PFSK-1 (cell line): ENCODE data around the gene INPP4A.

Source experiments
- TAF1 ChIP-seq: IDR thresholded peaks from 2 replicates; pipeline ENCODE4 v1.6.1; 2012; ENCODE audit warnings: low read length, control low read depth, borderline replicate concordance; ENCODE audit not compliant: insufficient read depth
- TF ChIP-seq, protein P1 (sequence below), 2 experiments: IDR thresholded peaks; 2 replicates each; pipeline versions ENCODE4 v1.6.1 to v1.8.0; 2011 to 2012; ENCODE audit warnings: low read depth in 2 of 2, low read length in 2 of 2, control low read depth in 1 of 2, inconsistent platforms in 1 of 2, mild to moderate bottlenecking in 1 of 2, moderate library complexity in 1 of 2; ENCODE audit not compliant: insufficient read depth in 1 of 2

DNA sequence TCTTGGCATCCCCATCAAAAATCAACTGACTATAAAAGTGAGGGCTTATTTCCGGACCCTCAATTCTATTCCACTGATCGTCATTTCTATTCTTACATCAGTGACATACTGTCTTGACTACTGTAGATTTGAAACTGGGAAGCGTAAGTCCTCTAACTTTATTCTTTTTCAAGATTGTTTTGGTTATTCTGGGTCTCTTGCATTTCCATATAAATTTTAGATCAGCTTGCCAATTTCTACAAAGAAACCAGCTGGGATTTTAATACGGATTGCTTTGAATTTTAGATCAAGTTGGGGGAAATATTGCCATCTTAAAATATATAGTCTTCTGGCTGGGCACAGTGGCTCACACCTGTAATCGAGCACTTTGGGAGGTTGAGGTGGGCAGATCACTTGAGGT, 17.9 kb upstream of the INPP4A start:
- TF ChIP-seq, protein P1, sequence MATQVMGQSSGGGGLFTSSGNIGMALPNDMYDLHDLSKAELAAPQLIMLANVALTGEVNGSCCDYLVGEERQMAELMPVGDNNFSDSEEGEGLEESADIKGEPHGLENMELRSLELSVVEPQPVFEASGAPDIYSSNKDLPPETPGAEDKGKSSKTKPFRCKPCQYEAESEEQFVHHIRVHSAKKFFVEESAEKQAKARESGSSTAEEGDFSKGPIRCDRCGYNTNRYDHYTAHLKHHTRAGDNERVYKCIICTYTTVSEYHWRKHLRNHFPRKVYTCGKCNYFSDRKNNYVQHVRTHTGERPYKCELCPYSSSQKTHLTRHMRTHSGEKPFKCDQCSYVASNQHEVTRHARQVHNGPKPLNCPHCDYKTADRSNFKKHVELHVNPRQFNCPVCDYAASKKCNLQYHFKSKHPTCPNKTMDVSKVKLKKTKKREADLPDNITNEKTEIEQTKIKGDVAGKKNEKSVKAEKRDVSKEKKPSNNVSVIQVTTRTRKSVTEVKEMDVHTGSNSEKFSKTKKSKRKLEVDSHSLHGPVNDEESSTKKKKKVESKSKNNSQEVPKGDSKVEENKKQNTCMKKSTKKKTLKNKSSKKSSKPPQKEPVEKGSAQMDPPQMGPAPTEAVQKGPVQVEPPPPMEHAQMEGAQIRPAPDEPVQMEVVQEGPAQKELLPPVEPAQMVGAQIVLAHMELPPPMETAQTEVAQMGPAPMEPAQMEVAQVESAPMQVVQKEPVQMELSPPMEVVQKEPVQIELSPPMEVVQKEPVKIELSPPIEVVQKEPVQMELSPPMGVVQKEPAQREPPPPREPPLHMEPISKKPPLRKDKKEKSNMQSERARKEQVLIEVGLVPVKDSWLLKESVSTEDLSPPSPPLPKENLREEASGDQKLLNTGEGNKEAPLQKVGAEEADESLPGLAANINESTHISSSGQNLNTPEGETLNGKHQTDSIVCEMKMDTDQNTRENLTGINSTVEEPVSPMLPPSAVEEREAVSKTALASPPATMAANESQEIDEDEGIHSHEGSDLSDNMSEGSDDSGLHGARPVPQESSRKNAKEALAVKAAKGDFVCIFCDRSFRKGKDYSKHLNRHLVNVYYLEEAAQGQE (IDR thresholded peaks at IDR 0.05; ENCODE audit: insufficient read depth in 1 of 2, low read depth in 2 of 2, low read length in 2 of 2), result no peak
- no peak for TF ChIP-seq TAF1
